Lower leg skin (tissue), 3 donors: ENCODE results near the gene PXMP2.

ENCODE experiments used
- POLR2A ChIP-seq, 2 donors: fragments of 450-650 bp; IDR thresholded peaks; one replicate each; pipeline ENCODE4 v1.6.1; 2016 to 2017; ENCODE audit warnings: antibody characterized with exemption in 2 of 2, mild to moderate bottlenecking in 1 of 2, moderate library complexity in 1 of 2
- TF ChIP-seq, protein P1 (sequence below), 3 donors: fragments of 450-650 bp; IDR thresholded peaks; one replicate each; pipeline ENCODE4 v1.5.1; 2016; ENCODE audit warnings: antibody characterized with exemption in 3 of 3, mild to moderate bottlenecking in 3 of 3, moderate library complexity in 2 of 3

DNA sequence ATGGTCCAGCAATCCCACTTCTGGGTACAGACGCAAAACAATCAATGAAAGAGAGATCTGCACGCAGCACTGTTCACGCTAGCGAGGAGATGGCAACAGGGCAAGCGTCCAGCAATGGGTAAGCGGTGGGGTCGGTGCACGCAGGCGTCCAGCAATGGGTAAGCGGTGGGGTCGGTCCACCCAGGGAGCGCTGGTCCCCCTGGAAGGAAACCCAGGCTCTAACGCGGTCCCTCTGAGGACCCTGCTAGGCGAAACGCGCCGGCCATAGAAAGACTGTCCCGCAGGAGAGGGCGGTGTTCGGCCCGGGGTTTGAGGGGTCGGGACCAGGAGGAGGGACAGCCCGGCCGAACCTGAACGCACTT is 22.6 kb downstream of the PXMP2 start:
- TF ChIP-seq, protein P1, sequence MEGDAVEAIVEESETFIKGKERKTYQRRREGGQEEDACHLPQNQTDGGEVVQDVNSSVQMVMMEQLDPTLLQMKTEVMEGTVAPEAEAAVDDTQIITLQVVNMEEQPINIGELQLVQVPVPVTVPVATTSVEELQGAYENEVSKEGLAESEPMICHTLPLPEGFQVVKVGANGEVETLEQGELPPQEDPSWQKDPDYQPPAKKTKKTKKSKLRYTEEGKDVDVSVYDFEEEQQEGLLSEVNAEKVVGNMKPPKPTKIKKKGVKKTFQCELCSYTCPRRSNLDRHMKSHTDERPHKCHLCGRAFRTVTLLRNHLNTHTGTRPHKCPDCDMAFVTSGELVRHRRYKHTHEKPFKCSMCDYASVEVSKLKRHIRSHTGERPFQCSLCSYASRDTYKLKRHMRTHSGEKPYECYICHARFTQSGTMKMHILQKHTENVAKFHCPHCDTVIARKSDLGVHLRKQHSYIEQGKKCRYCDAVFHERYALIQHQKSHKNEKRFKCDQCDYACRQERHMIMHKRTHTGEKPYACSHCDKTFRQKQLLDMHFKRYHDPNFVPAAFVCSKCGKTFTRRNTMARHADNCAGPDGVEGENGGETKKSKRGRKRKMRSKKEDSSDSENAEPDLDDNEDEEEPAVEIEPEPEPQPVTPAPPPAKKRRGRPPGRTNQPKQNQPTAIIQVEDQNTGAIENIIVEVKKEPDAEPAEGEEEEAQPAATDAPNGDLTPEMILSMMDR (IDR thresholded peaks at IDR 0.05): no peak
- no peak for TF ChIP-seq POLR2A (IDR thresholded peaks at IDR 0.05)
